ENCODE measurements around the gene ANXA11.

- TF ChIP-seq, protein P1, sequence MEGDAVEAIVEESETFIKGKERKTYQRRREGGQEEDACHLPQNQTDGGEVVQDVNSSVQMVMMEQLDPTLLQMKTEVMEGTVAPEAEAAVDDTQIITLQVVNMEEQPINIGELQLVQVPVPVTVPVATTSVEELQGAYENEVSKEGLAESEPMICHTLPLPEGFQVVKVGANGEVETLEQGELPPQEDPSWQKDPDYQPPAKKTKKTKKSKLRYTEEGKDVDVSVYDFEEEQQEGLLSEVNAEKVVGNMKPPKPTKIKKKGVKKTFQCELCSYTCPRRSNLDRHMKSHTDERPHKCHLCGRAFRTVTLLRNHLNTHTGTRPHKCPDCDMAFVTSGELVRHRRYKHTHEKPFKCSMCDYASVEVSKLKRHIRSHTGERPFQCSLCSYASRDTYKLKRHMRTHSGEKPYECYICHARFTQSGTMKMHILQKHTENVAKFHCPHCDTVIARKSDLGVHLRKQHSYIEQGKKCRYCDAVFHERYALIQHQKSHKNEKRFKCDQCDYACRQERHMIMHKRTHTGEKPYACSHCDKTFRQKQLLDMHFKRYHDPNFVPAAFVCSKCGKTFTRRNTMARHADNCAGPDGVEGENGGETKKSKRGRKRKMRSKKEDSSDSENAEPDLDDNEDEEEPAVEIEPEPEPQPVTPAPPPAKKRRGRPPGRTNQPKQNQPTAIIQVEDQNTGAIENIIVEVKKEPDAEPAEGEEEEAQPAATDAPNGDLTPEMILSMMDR (IDR thresholded peaks at IDR 0.05): no peak
- peak; percentile 87; the same call in 1 of the 2 replicates for TF ChIP-seq SIN3A (IDR thresholded peaks at IDR 0.05; ENCODE audit: borderline replicate concordance, insufficient read depth, low read depth, low read length)
These were observed 46.7 kb downstream of the ANXA11 start for GRCh38 chr10:80158598-80159127.
